Gastroesophageal sphincter (tissue), 3 donors: ENCODE results near the gene CALHM5.

Experiments
- POLR2A ChIP-seq, 2 donors: fragments of 450-650 bp; IDR thresholded peaks; one replicate each; pipeline ENCODE4 v1.6.1; 2017; ENCODE audit warnings: antibody characterized with exemption in 2 of 2, mild to moderate bottlenecking in 2 of 2, moderate library complexity in 1 of 2
- TF ChIP-seq, protein P1 (sequence below), 4 experiments: fragments of 200-600 bp in 2 of 4; fragments of 450-650 bp in 2 of 4; sonication (generic) in 1 of 4; IDR thresholded peaks; one replicate each; pipeline ENCODE4 v1.5.1; 2017 to 2019; ENCODE audit warnings: antibody characterized with exemption in 4 of 4, mild to moderate bottlenecking in 2 of 4, moderate library complexity in 2 of 4

DNA sequence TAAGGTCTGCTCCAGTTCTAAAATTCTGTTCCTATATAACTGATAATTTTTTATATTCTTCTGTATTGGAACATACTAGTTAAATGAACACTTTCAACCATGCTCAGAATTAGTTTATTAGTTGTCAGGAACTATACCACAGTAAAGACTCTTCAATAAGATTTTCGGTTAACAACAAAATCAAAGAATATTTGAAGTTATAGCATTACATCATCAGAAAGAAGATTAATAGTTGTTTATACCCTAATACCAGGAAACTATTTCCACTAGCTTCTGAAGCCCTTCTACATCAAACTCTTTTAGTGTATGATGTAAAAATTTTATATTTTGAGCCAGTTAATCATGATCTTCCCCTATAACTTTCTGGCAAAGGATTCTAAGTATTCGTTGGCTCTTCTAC lies 48.7 kb downstream of the CALHM5 start:
- TF ChIP-seq, protein P1, sequence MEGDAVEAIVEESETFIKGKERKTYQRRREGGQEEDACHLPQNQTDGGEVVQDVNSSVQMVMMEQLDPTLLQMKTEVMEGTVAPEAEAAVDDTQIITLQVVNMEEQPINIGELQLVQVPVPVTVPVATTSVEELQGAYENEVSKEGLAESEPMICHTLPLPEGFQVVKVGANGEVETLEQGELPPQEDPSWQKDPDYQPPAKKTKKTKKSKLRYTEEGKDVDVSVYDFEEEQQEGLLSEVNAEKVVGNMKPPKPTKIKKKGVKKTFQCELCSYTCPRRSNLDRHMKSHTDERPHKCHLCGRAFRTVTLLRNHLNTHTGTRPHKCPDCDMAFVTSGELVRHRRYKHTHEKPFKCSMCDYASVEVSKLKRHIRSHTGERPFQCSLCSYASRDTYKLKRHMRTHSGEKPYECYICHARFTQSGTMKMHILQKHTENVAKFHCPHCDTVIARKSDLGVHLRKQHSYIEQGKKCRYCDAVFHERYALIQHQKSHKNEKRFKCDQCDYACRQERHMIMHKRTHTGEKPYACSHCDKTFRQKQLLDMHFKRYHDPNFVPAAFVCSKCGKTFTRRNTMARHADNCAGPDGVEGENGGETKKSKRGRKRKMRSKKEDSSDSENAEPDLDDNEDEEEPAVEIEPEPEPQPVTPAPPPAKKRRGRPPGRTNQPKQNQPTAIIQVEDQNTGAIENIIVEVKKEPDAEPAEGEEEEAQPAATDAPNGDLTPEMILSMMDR (IDR thresholded peaks at IDR 0.05): no peak
- TF ChIP-seq POLR2A (IDR thresholded peaks at IDR 0.05): no peak
